Measurements from ENCODE around the gene SUMO2. TPM values are rescaled to one million over a fixed set of nuclear protein-coding genes. Genes with fewer than 3 reads are reported as not detected.
"Not testable (repeated sequence)": the region's sequence is repeated elsewhere in the genome, so short reads cannot be mapped to it uniquely, and the experiment has no call there.

SUMO2 gene
- total and polyA plus RNA-seq, 8 donors, result 38.1 to 178 (median 118) TPM

DNA sequence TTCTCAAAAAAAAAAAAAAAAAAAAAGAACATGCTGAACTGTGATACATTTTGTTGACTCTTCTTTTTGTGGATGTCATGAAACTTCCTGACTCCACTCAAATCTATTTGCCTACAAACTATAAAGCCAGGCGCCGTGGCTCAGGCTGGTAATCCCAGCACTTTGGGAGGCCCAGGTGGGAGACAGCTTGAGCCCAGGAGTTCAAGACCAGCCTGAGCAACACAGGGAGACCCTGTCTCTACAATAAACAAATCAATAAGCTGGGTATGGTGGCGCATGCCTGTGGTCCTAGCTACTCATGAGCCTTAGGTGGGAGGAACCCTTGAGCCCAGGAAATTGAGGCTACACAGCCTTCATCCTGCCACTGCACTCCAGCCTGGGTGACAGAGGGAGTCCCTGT is 49.8 kb downstream of the SUMO2 start:
- intact Hi-C loops (cut with DNase I), result no loop called here
- no peak for DNase-seq
- TF ChIP-seq, protein P1, sequence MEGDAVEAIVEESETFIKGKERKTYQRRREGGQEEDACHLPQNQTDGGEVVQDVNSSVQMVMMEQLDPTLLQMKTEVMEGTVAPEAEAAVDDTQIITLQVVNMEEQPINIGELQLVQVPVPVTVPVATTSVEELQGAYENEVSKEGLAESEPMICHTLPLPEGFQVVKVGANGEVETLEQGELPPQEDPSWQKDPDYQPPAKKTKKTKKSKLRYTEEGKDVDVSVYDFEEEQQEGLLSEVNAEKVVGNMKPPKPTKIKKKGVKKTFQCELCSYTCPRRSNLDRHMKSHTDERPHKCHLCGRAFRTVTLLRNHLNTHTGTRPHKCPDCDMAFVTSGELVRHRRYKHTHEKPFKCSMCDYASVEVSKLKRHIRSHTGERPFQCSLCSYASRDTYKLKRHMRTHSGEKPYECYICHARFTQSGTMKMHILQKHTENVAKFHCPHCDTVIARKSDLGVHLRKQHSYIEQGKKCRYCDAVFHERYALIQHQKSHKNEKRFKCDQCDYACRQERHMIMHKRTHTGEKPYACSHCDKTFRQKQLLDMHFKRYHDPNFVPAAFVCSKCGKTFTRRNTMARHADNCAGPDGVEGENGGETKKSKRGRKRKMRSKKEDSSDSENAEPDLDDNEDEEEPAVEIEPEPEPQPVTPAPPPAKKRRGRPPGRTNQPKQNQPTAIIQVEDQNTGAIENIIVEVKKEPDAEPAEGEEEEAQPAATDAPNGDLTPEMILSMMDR (IDR thresholded peaks at IDR 0.05), result no peak

DNA sequence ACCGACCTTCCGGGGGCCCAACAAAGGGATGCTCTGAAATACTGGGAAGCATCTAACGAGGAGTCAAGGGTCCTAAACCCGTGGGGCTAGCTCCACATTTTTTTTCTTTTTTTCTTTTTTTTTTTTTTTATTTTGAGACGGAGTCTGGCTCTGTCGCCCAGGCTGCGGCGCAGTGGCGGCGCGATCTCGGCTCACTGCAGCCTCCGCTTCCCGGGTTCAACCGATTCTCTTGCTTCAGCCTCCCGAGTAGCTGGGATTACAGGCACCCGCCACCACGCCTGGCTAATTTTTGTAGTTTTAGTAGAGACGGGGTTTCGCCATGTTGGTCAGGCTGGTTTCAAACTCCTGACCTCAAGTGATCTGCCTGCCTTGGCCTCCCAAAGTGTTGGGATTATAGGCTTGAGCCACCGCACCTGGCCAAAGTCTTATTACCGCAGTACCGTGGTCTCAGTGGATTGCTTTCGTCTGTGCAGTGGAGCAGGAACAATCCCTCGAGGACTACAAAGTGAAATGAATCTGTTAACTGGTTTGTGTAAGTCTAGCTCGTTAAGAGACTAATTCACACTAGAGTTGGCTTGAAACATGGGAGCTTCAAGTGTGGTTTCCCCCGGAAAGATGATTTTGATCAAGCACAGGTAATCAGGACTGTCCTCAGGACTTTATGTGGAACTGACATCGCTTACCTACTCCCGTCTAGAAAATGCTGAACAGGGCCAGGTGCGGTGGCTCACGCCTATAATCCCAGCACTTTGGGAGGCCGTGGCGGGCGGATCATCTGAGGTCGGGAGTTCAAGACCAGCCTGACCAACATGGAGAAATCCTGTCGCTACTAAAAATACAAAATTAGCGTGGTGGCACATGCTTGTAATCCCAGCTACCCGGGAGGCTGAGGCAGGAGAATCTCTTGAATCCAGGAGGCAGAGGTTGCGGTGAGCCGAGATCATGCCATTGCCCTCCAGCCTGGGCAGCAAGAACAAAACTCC is 50.5 kb downstream of the SUMO2 start:
- ATAC-seq, result peak in 1 of 4 donors; percentile 1
- DNase-seq; intact Hi-C loops (cut with DNase I); FAIRE-seq; H3K36me3 ChIP-seq; H3K4me1 ChIP-seq; H3K9me3 ChIP-seq; H3K27me3 ChIP-seq: not testable (repeated sequence)
- WGBS, 2 donors, result 75 to 79% methylated on average over 40 of the region's 40 CpGs
- peak overlapping the region; percentile 75 to 83 (median 81) for H3K27ac ChIP-seq
- H3K4me3 ChIP-seq, result peak overlapping the region; percentile 43 to 98 (median 91)

More for the DNA sequence above, 49.8 kb downstream of the SUMO2 start:
- Histone ChIP-seq H3K36me3 (no peaks in the 10 kb centered on the region), H3K4me3 (no peak overlapping the region), H3K9me3 (no peaks in the 10 kb centered on the region), H3K27me3 (no peaks in the 10 kb centered on the region), H3K27ac (no peak overlapping the region), H3K4me1 (peaks cover 0 to 6% (median 0%) of the 10 kb centered on the region in 3 donors)
- WGBS, 2 donors, result 92 to 96% methylated on average over 3 of the region's 3 CpGs
- FAIRE-seq, result no peak
- ATAC-seq, result no peak

DNA sequence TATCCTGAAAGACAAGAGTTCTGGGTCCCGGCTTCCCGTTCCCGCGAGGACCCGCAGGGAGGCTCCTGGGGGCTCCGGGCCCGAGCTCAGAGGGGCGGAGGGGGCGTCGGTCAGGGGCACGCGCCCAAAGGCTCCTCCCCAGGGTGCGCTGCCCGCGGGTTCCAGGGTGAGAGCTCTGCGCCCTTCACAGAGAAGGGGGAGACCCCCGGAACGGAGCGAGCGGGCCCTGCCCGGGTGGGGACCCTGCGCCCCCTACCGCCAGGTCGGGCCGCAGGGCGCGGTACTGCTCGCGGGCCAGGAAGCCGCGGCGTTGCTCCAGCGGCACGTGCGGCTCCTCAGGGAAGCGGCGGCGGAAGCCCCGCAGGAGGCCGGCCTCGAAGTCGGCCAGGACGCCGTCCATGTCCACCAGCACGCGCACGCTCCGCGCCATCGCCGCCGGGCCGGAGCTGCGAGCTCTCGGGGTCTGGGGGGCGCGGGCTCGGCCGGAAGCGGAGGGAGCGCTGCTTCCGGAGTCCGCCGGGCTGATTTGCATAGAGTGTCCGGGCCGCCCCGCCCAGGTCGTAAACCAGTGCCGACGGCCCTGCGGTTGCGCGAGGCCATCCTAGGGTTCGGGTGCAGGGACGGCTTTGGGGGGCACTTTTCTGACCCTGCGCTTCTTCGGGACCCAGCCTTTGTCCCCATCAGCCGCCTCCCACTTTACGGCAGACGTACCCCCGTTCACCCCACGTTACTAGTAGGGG is 51.3 kb downstream of the SUMO2 start, which contains the start of gene NT5C:
Gene NT5C (minus strand): TSS at position 465 of the 740 bp plus-strand sequence. CDS start 35 bp downstream, at position 430.
- intact Hi-C loops (cut with DNase I), result no loop called here
- WGBS, 2 donors, result 0 to 1% methylated on average over 53 to 82 of the region's 82 CpGs
- no peak for FAIRE-seq

DNA sequence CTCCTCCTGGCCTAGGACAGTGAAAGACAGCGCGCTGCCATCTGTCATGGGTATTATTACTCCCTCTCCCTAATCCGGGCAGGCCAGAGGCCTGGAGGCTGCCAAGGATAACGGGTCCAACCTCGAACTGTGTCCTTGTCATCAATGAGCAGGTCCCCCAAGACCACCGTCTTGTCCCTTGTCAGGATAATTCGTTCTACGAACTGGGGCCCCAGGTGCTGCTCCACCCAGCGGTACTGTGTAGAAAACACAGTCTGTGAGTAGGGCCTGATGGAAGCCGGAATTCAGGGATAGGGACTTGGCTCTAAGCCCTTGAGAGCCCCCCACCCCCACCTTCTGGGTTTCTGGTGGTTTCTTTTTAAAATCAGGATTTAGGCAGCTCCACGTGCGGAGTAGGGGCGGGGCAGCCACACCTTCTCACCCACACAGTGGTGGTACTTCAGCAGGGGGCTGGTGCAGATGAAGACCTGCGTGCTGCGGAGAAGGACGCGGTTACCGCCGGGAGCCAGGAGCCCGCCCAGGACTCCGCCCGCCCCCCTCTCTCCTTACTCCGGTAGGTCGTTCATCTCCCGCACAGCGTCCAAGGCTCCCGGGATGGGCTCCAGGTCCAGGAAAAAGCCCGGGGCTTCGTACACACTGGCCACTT is 52.0 kb downstream of the SUMO2 start:
- no peak for FAIRE-seq

More for the DNA sequence above, 51.3 kb downstream of the SUMO2 start, which contains the start of gene NT5C:
- DNase-seq (peak; percentile 75 to 91 (median 78)), ATAC-seq (peak; percentile 90 to 94 (median 92))
- peak within 1 kb of the TSS; percentile 75 to 83 (median 81) for H3K27ac ChIP-seq
- H3K4me1 ChIP-seq, result peaks cover 0 to 6% (median 0%) of the 10 kb centered on the region in 3 donors
- TF ChIP-seq, protein P1 (IDR thresholded peaks at IDR 0.05), result peak; percentile 21 to 50 (median 40)
- no peaks in the 10 kb centered on the region for H3K9me3 ChIP-seq
- peak within 1 kb of the TSS; percentile 43 to 98 (median 91) for H3K4me3 ChIP-seq
- H3K27me3 ChIP-seq, result no peaks in the 10 kb centered on the region
- H3K36me3 ChIP-seq, result no peaks in the 10 kb centered on the region

More for the DNA sequence above, 52.0 kb downstream of the SUMO2 start:
- intact Hi-C loops (cut with DNase I), result no loop called here
- DNase-seq (peak in 5 of 6 donors; percentile 34 to 70 (median 45)), ATAC-seq (peak; percentile 59 to 76 (median 74))
- peaks cover 0 to 6% (median 0%) of the 10 kb centered on the region in 3 donors for H3K4me1 ChIP-seq
- WGBS, 2 donors, result 9 to 11% methylated on average over 29 of the region's 29 CpGs
- peak overlapping the region; percentile 43 to 98 (median 91) for H3K4me3 ChIP-seq
- TF ChIP-seq, protein P1 (IDR thresholded peaks at IDR 0.05), result peak in 3 of 4 donors; percentile 8 to 22 (median 20)
- peak overlapping the region; percentile 75 to 83 (median 81) for H3K27ac ChIP-seq
- H3K36me3 ChIP-seq, result no peaks in the 10 kb centered on the region
- H3K9me3 ChIP-seq, result no peaks in the 10 kb centered on the region
- H3K27me3 ChIP-seq, result no peaks in the 10 kb centered on the region
